Stimulated activated CD8-positive, alpha-beta memory T cell treated with anti-CD3 and anti-CD28 coated beads, Interleukin-4, amount 100 ng/mL, for 24 hours (primary cell): ENCODE data around the gene CBLN3.

Source experiments
- DNase-seq: peaks from one replicate; pipeline ENCODE4 v3.0.0-alpha.2; 2020; ENCODE audit warnings: low read depth

The CBLN3 gene

GRCh38 chr14:24426150-24426911 lies 3.1 kb downstream of the CBLN3 start:
- no peak for DNase-seq

GRCh38 chr14:24425704-24426103 lies 3.8 kb downstream of the CBLN3 start:
- no peak for DNase-seq

GRCh38 chr14:24422694-24423601 lies 6.5 kb downstream of the CBLN3 start:
- DNase-seq, result no peak

- DNase-seq, result no peak
Observed at GRCh38 chr14:24422261-24422660, 7.2 kb downstream of the CBLN3 start.

- no peak for DNase-seq
Observed at GRCh38 chr14:24418492-24418873, 11.0 kb downstream of the CBLN3 start.

GRCh38 chr14:24417832-24418491 lies 11.5 kb downstream of the CBLN3 start:
- DNase-seq, result no peak

- DNase-seq, result no peak
Observed at GRCh38 chr14:24416932-24417619, 12.4 kb downstream of the CBLN3 start.

- no peak for DNase-seq
Observed at GRCh38 chr14:24416254-24416931, 13.1 kb downstream of the CBLN3 start.

- DNase-seq, result no peak
Observed at GRCh38 chr14:24415421-24416253, 13.8 kb downstream of the CBLN3 start.

GRCh38 chr14:24414732-24415420 lies 14.6 kb downstream of the CBLN3 start:
- no peak for DNase-seq

GRCh38 chr14:24414077-24414476 lies 15.4 kb downstream of the CBLN3 start:
- no peak for DNase-seq

GRCh38 chr14:24411443-24412389 lies 17.8 kb downstream of the CBLN3 start:
- no peak for DNase-seq

- no peak for DNase-seq
Observed at GRCh38 chr14:24409956-24410355, 19.5 kb downstream of the CBLN3 start.

GRCh38 chr14:24409192-24409591 lies 20.3 kb downstream of the CBLN3 start:
- DNase-seq, result no peak

- DNase-seq, result no peak
Observed at GRCh38 chr14:24408764-24409163, 20.7 kb downstream of the CBLN3 start.

GRCh38 chr14:24407608-24408325 lies 21.7 kb downstream of the CBLN3 start:
- DNase-seq, result no peak

GRCh38 chr14:24406416-24406815 lies 23.1 kb downstream of the CBLN3 start:
- no peak for DNase-seq

- DNase-seq, result no peak
Observed at GRCh38 chr14:24404814-24405213, 24.7 kb downstream of the CBLN3 start.
